ENCODE measurements around the gene ZBTB46. TPM values are rescaled to one million over a fixed set of nuclear protein-coding genes. Genes with fewer than 3 reads are reported as not detected.

ZBTB46 gene
- total RNA-seq, 2 donors from 2014 or later: 2.1 to 3.2 TPM

GRCh38 chr20:63734946-63735858, 95.9 kb downstream of the ZBTB46 start:
- intact Hi-C loops (cut with DNase I): no loop called here
- H3K27me3 ChIP-seq: no peaks in the 10 kb centered on the region
- H3K36me3 ChIP-seq: peaks cover 7% of the 10 kb centered on the region
- DNase-seq: no peak
- H3K27ac ChIP-seq: no peak overlapping the region
- H3K9ac ChIP-seq (ENCODE audit: low read depth in 2 of 2, low read length in 2 of 2): no peak overlapping the region
- H3K4me1 ChIP-seq: peaks cover 24% of the 10 kb centered on the region
- H3K9me3 ChIP-seq: no peaks in the 10 kb centered on the region
- H3K4me3 ChIP-seq: no peak overlapping the region
- no peak for TF ChIP-seq CTCF (IDR thresholded peaks at IDR 0.05)

- no peak for DNase-seq
Observed at GRCh38 chr20:63734111-63734945, 96.7 kb downstream of the ZBTB46 start.

GRCh38 chr20:63733579-63734081, 97.4 kb downstream of the ZBTB46 start:
- no peak for TF ChIP-seq CTCF (IDR thresholded peaks at IDR 0.05)
- no peak for DNase-seq
- Histone ChIP-seq H3K36me3 (peaks cover 7% of the 10 kb centered on the region), H3K4me1 (peaks cover 18% of the 10 kb centered on the region), H3K9me3 (no peaks in the 10 kb centered on the region), H3K27me3 (no peaks in the 10 kb centered on the region), H3K4me3 (no peak overlapping the region), H3K27ac (no peak overlapping the region), H3K9ac (ENCODE audit: low read depth in 2 of 2, low read length in 2 of 2) (no peak overlapping the region)
- intact Hi-C loops (cut with DNase I): no loop called here

More at GRCh38 chr20:63734111-63734945, 96.7 kb downstream of the ZBTB46 start:
- no peaks in the 10 kb centered on the region for H3K9me3 ChIP-seq
- H3K27me3 ChIP-seq: no peaks in the 10 kb centered on the region
- intact Hi-C loops (cut with DNase I): no loop called here
- H3K4me1 ChIP-seq: peaks cover 24% of the 10 kb centered on the region
- H3K9ac ChIP-seq (ENCODE audit: low read depth in 2 of 2, low read length in 2 of 2): no peak overlapping the region
- no peak for TF ChIP-seq CTCF (IDR thresholded peaks at IDR 0.05)
- H3K27ac ChIP-seq: no peak overlapping the region
- no peak overlapping the region for H3K4me3 ChIP-seq
- peaks cover 7% of the 10 kb centered on the region for H3K36me3 ChIP-seq

- Histone ChIP-seq H3K4me3 (no peak overlapping the region), H3K9ac (ENCODE audit: low read depth in 2 of 2, low read length in 2 of 2) (no peak overlapping the region), H3K9me3 (no peaks in the 10 kb centered on the region), H3K36me3 (peaks cover 7% of the 10 kb centered on the region), H3K27me3 (no peaks in the 10 kb centered on the region), H3K27ac (no peak overlapping the region), H3K4me1 (peaks cover 13% of the 10 kb centered on the region)
- no peak for DNase-seq
- TF ChIP-seq CTCF (IDR thresholded peaks at IDR 0.05): no peak
- intact Hi-C loops (cut with DNase I): no loop called here
Observed at GRCh38 chr20:63733117-63733516, 97.9 kb downstream of the ZBTB46 start.

Data from colonic mucosa (tissue), 4 donors.